Gastrocnemius medialis (tissue), 4 donors: ENCODE measurements around the gene ZNF423. TPM values are rescaled to one million over a fixed set of nuclear protein-coding genes. Genes with fewer than 3 reads are reported as not detected.

Source experiments
- ATAC-seq, 2 donors: fragments of 150-250 bp; one replicate each; pipeline ENCODE4 v1.9.1; 2016
- DNase-seq, 2 donors: peaks; one replicate each; pipeline ENCODE4 v3.0.0-alpha.2; 2019
- H3K27ac ChIP-seq, 4 donors: fragments of 200-600 bp; sonication (generic); 1 replicate in 1 of 4; 2 replicates in 3 of 4; pipeline ENCODE4 v1.5.1; 2016 to 2018; ENCODE audit warnings: mild to moderate bottlenecking in 2 of 4, moderate library complexity in 1 of 4
- H3K27me3 ChIP-seq, 3 donors: fragments of 200-600 bp; sonication (generic) in 2 of 3; 1 replicate in 1 of 3; 2 replicates in 2 of 3; pipeline versions ENCODE4 v1.5.1 to v1.6.0; 2016 to 2019; ENCODE audit warnings: mild to moderate bottlenecking in 1 of 3, moderate library complexity in 1 of 3
- H3K36me3 ChIP-seq, 2 donors: fragments of 200-600 bp; sonication (generic) in 1 of 2; one replicate each; pipeline ENCODE4 v1.5.1; 2017 to 2018
- H3K4me1 ChIP-seq, 2 donors: fragments of 200-600 bp; sonication (generic) in 1 of 2; one replicate each; pipeline ENCODE4 v1.5.1; 2016 to 2017; ENCODE audit warnings: mild to moderate bottlenecking in 2 of 2
- H3K4me3 ChIP-seq, 4 donors: fragments of 200-600 bp; sonication (generic) in 3 of 4; 1 replicate in 1 of 4; 2 replicates in 3 of 4; pipeline ENCODE4 v1.5.1; 2016 to 2019; ENCODE audit warnings: mild to moderate bottlenecking in 2 of 4
- H3K9me3 ChIP-seq, 3 donors: fragments of 200-600 bp; sonication (generic) in 2 of 3; 1 replicate in 1 of 3; 2 replicates in 2 of 3; pipeline ENCODE4 v1.5.1; 2016 to 2019
- CTCF ChIP-seq, 5 experiments: fragments of 450-650 bp in 3 of 5; fragments of 200-600 bp in 2 of 5; sonication (generic) in 2 of 5; IDR thresholded peaks in 4 of 5; conservative IDR thresholded peaks in 1 of 5; 1 replicate in 4 of 5; 2 replicates in 1 of 5; pipeline ENCODE4 v1.5.1; 2016 to 2019; ENCODE audit warnings: antibody characterized with exemption in 5 of 5, mild to moderate bottlenecking in 3 of 5, moderate library complexity in 3 of 5
- POLR2A ChIP-seq, 2 donors: fragments of 450-650 bp; IDR thresholded peaks; one replicate each; pipeline ENCODE4 v1.6.1; 2017; ENCODE audit warnings: antibody characterized with exemption in 2 of 2, mild to moderate bottlenecking in 2 of 2, moderate library complexity in 2 of 2
- in situ Hi-C, 4 donors: fragments of 200-750 bp; cut with MboI; loops; one replicate each; pipeline versions ENCODE4 v1.15.0 to v1.8.0; 2017; ENCODE audit warnings: low sequenced_read_pairs in 4 of 4
- intact Hi-C: fragments of 100-400 bp; cut with DNase I; formaldehyde crosslinking; loops from one replicate; pipeline ENCODE4 v1.15.1; 2023; ENCODE audit warnings: low total_unique reads
- total RNA-seq, 4 donors: library from RNA; depleted of rRNA; stranded (reverse); fragments of >200 nt; gene quantifications; one replicate each; pipeline versions ENCODE4 v1.1.0 to v1.2.3, GENCODE V29; 2016

ZNF423 gene
- total RNA-seq, 4 donors from 2014 or later: 8.4 to 15.8 (median 12.5) TPM

GRCh38 chr16:49848530-49848929, 7.4 kb downstream of the ZNF423 start:
- H3K9me3 ChIP-seq: no peaks in the 10 kb centered on the region
- H3K27me3 ChIP-seq: no peaks in the 10 kb centered on the region
- intact Hi-C loops (no loop called here), in situ Hi-C loops (no loop called here)
- H3K4me3 ChIP-seq: no peak overlapping the region
- ATAC-seq: no peak
- H3K36me3 ChIP-seq: no peaks in the 10 kb centered on the region
- H3K27ac ChIP-seq: no peak overlapping the region
- H3K4me1 ChIP-seq: peaks cover 59 to 60% of the 10 kb centered on the region in 2 donors
- no peak for TF ChIP-seq CTCF (IDR thresholded peaks at IDR 0.05 in 4 of 5, conservative IDR thresholded peaks at IDR 0.05 in 1 of 5)
- no peak for TF ChIP-seq POLR2A (IDR thresholded peaks at IDR 0.05)
- no peak for DNase-seq

- no peak overlapping the region for H3K4me3 ChIP-seq
- H3K9me3 ChIP-seq: no peaks in the 10 kb centered on the region
- no peaks in the 10 kb centered on the region for H3K27me3 ChIP-seq
- ATAC-seq (no peak), DNase-seq (no peak)
- intact Hi-C loops (no loop called here), in situ Hi-C loops (no loop called here)
- H3K36me3 ChIP-seq: no peaks in the 10 kb centered on the region
- peaks cover 54 to 55% of the 10 kb centered on the region in 2 donors for H3K4me1 ChIP-seq
- no peak overlapping the region for H3K27ac ChIP-seq
- TF ChIP-seq CTCF (IDR thresholded peaks at IDR 0.05 in 4 of 5, conservative IDR thresholded peaks at IDR 0.05 in 1 of 5) (no peak), POLR2A (IDR thresholded peaks at IDR 0.05) (no peak)
These were observed 9.1 kb downstream of the ZNF423 start for GRCh38 chr16:49846800-49847199.

DNA sequence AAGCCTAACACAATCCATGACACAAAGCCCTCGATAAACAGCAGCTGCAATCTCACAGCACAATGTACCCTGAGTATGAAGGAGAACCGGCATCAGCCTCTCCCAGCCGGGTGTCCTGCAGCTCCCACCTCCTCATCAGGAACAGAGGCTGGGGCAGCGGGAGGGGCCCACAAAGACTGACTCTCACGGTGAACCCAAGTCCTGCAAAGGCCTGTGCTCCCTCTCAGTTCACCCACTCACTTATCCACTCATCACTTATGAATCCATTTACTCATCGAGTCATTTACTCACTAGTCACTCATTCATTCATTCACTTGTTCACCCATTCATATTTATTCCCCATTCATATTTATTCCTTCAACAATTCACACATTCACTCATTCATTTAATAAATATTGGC, 11.6 kb downstream of the ZNF423 start:
- no peaks in the 10 kb centered on the region for H3K9me3 ChIP-seq
- ATAC-seq (no peak), DNase-seq (no peak)
- peaks cover 33 to 42% of the 10 kb centered on the region in 2 donors for H3K4me1 ChIP-seq
- intact Hi-C loops: no loop called here
- TF ChIP-seq CTCF (IDR thresholded peaks at IDR 0.05 in 4 of 5, conservative IDR thresholded peaks at IDR 0.05 in 1 of 5): no peak
- TF ChIP-seq POLR2A (IDR thresholded peaks at IDR 0.05): no peak
- no peak overlapping the region for H3K4me3 ChIP-seq
- H3K27me3 ChIP-seq: no peaks in the 10 kb centered on the region
- H3K36me3 ChIP-seq: no peaks in the 10 kb centered on the region
- peak overlapping the region; percentile 43 to 73 (median 55) for H3K27ac ChIP-seq
- in situ Hi-C loops: no loop called here

- intact Hi-C loops: no loop called here
These were observed 12.2 kb downstream of the ZNF423 start for GRCh38 chr16:49843758-49844157.

GRCh38 chr16:49842972-49843371, 12.9 kb downstream of the ZNF423 start:
- no peaks in the 10 kb centered on the region for H3K27me3 ChIP-seq
- TF ChIP-seq POLR2A (IDR thresholded peaks at IDR 0.05) (no peak), CTCF (IDR thresholded peaks at IDR 0.05 in 4 of 5, conservative IDR thresholded peaks at IDR 0.05 in 1 of 5) (no peak)
- peak overlapping the region; percentile 35 to 73 (median 55) for H3K27ac ChIP-seq
- no peak for DNase-seq
- no peaks in the 10 kb centered on the region for H3K36me3 ChIP-seq
- in situ Hi-C loops (no loop called here), intact Hi-C loops (no loop called here)
- no peak for ATAC-seq
- H3K4me1 ChIP-seq: peaks cover 29 to 39% of the 10 kb centered on the region in 2 donors
- H3K9me3 ChIP-seq: no peaks in the 10 kb centered on the region
- H3K4me3 ChIP-seq: no peak overlapping the region

More at GRCh38 chr16:49843758-49844157, 12.2 kb downstream of the ZNF423 start:
- Histone ChIP-seq H3K4me3 (no peak overlapping the region), H3K4me1 (peaks cover 31 to 41% of the 10 kb centered on the region in 2 donors), H3K27me3 (no peaks in the 10 kb centered on the region), H3K36me3 (no peaks in the 10 kb centered on the region), H3K27ac (peak overlapping the region; percentile 43 to 73 (median 55)), H3K9me3 (no peaks in the 10 kb centered on the region)
- no peak for DNase-seq
- no peak for TF ChIP-seq POLR2A (IDR thresholded peaks at IDR 0.05)
- in situ Hi-C loops: no loop called here
- peak in 1 of 2 donors; percentile 28 for ATAC-seq
